Measurements from ENCODE around the gene PARD3.

PARD3 gene

DNA sequence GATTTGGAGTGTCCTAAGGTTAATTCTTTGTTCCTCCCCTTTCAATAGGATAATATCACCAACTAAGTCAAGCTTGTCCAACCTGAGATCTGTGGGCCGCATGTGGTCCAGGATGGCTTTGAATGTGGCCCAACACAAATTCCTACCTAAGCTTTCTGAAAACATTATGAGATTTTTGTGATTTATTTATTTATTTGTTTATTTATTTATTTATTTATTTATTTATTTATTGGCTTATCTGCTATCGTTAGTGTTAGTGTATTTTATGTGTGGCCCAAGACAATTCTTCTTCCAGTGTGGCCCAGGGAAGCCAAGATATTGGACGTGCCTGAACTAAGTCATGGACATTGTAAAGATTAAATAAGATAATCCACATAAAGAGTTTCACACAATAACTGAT is 446.0 kb downstream of the PARD3 start:
- DNase-seq = no peak
- intact Hi-C loops (cut with DNase I; ENCODE audit: low total_unique reads) = no loop called here
- H3K27me3 ChIP-seq = no peaks in the 10 kb centered on the region
- no peaks in the 10 kb centered on the region for H3K9me3 ChIP-seq
- TF ChIP-seq, protein P1, sequence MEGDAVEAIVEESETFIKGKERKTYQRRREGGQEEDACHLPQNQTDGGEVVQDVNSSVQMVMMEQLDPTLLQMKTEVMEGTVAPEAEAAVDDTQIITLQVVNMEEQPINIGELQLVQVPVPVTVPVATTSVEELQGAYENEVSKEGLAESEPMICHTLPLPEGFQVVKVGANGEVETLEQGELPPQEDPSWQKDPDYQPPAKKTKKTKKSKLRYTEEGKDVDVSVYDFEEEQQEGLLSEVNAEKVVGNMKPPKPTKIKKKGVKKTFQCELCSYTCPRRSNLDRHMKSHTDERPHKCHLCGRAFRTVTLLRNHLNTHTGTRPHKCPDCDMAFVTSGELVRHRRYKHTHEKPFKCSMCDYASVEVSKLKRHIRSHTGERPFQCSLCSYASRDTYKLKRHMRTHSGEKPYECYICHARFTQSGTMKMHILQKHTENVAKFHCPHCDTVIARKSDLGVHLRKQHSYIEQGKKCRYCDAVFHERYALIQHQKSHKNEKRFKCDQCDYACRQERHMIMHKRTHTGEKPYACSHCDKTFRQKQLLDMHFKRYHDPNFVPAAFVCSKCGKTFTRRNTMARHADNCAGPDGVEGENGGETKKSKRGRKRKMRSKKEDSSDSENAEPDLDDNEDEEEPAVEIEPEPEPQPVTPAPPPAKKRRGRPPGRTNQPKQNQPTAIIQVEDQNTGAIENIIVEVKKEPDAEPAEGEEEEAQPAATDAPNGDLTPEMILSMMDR (IDR thresholded peaks at IDR 0.05) = no peak
- H3K4me1 ChIP-seq = no peaks in the 10 kb centered on the region
- no peak overlapping the region for H3K4me3 ChIP-seq
- H3K36me3 ChIP-seq = peaks cover 0 to 10% (median 5%) of the 10 kb centered on the region in 3 donors
- H3K27ac ChIP-seq = no peak overlapping the region

GRCh38 chr10:34364253-34365037 is 450.7 kb downstream of the PARD3 start:
- DNase-seq = no peak
- H3K36me3 ChIP-seq = peaks cover 0 to 18% (median 10%) of the 10 kb centered on the region in 3 donors
- H3K4me3 ChIP-seq = no peak overlapping the region
- no peaks in the 10 kb centered on the region for H3K9me3 ChIP-seq
- TF ChIP-seq, protein P1 (IDR thresholded peaks at IDR 0.05) = no peak
- no peaks in the 10 kb centered on the region for H3K27me3 ChIP-seq
- intact Hi-C loops (cut with DNase I; ENCODE audit: low total_unique reads) = no loop called here
- no peaks in the 10 kb centered on the region for H3K4me1 ChIP-seq
- H3K27ac ChIP-seq = no peak overlapping the region

DNA sequence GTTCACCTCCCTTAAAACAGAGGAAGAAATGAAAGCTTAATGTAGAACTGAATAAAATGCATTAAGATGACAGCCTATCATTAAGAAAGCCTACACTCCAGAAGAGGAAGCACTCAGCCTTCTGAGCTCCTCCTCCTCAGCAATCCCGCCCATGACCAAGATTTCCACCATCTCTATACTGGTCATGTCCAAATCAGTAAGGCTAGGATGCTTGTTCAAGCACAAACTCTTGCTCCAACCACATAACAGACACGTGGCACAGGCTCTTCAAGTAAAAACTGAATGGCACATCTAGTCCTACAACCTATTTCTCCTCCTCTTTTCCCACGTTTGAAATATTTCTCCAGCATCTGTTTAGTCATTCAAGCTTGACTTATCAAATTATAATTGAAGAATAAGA is 454.1 kb downstream of the PARD3 start:
- no peak overlapping the region for H3K4me3 ChIP-seq
- H3K4me1 ChIP-seq = no peaks in the 10 kb centered on the region
- intact Hi-C loops (cut with DNase I; ENCODE audit: low total_unique reads) = no loop called here
- peaks cover 4 to 28% (median 24%) of the 10 kb centered on the region in 3 donors for H3K36me3 ChIP-seq
- TF ChIP-seq, protein P1 (IDR thresholded peaks at IDR 0.05) = no peak
- H3K9me3 ChIP-seq = no peaks in the 10 kb centered on the region
- H3K27me3 ChIP-seq = no peaks in the 10 kb centered on the region
- DNase-seq = no peak
- H3K27ac ChIP-seq = no peak overlapping the region

- intact Hi-C loops (cut with DNase I; ENCODE audit: low total_unique reads) = no loop called here
- DNase-seq = no peak
- no peak overlapping the region for H3K4me3 ChIP-seq
- H3K4me1 ChIP-seq = no peaks in the 10 kb centered on the region
- peaks cover 4 to 39% (median 31%) of the 10 kb centered on the region in 3 donors for H3K36me3 ChIP-seq
- TF ChIP-seq, protein P1 (IDR thresholded peaks at IDR 0.05) = no peak
- H3K27ac ChIP-seq = no peak overlapping the region
- no peaks in the 10 kb centered on the region for H3K27me3 ChIP-seq
- H3K9me3 ChIP-seq = no peaks in the 10 kb centered on the region
These were observed 455.7 kb downstream of the PARD3 start for GRCh38 chr10:34359435-34359813.

DNA sequence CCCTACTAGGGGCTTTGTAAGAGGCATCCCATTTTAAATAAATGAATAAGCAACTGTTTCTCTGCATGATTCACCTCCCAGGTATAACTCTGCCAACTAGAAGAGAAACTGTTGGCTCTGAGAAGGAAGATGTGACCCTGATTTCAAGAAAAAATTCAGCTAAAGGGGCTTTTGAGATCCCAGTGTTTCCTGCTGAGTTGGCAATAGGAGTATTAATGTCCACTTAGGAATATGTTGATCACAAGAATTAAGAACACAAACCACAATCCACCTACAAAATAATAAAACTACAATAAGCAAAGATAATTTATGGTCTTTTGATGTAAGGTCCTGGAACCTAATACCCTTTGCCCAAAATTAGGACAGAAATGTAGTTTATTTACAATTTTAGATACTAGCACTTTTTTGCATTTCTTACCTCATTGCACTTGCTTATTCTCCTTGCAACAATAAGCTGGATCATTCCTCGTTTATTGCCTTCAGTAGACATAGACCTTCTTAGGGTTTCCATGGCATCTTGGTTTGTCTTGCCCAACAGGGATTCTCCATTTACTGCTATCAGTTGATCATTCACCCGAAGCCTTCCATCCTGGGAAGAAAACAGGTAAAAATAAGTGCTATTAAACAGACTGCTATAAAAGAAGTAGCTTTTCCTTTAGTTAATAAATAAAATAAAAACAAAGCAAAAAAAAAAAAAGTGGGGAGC is 456.2 kb downstream of the PARD3 start:
- TF ChIP-seq, protein P1 (IDR thresholded peaks at IDR 0.05) = no peak
- no peak overlapping the region for H3K27ac ChIP-seq
- intact Hi-C loops (cut with DNase I; ENCODE audit: low total_unique reads) = no loop called here
- no peak for DNase-seq
- no peaks in the 10 kb centered on the region for H3K4me1 ChIP-seq
- H3K36me3 ChIP-seq = peaks cover 4 to 42% (median 31%) of the 10 kb centered on the region in 3 donors
- H3K4me3 ChIP-seq = no peak overlapping the region
- no peaks in the 10 kb centered on the region for H3K27me3 ChIP-seq
- H3K9me3 ChIP-seq = no peaks in the 10 kb centered on the region
